VCaP (cell line): ENCODE data around the gene SPTBN1.
A peak's percentile ranks its signal among the peaks of the same experiment; 100 is the strongest.

Source experiments
- H3K27ac ChIP-seq: fragments of 450-650 bp; 2 replicates; pipeline ENCODE4 v1.5.1; 2017
- TF ChIP-seq, protein P1 (sequence below): fragments of 450-650 bp; conservative IDR thresholded peaks from 2 replicates; pipeline ENCODE4 v1.5.1; 2017; ENCODE audit warnings: mild to moderate bottlenecking, moderate library complexity

The SPTBN1 gene

DNA sequence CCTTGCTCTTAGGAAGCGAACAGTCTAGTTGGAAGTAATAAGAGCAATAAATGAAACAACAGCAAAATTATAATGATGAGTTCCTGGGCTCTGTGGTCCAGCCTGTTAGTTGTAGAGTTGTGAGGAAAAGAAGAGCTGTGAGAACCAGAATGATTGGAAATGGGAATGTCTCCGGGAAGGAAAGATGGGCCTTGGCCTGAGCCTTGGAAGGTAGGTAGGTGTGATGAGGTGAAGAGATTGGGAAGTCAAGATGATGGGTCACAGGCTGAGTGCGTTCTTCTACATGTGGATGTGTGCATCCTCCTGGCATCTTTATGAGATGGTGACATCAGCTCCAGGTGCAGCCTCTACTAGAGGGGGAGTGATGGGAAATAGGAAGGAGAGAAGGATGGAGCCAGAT is 152.1 kb downstream of the SPTBN1 start:
- TF ChIP-seq, protein P1, sequence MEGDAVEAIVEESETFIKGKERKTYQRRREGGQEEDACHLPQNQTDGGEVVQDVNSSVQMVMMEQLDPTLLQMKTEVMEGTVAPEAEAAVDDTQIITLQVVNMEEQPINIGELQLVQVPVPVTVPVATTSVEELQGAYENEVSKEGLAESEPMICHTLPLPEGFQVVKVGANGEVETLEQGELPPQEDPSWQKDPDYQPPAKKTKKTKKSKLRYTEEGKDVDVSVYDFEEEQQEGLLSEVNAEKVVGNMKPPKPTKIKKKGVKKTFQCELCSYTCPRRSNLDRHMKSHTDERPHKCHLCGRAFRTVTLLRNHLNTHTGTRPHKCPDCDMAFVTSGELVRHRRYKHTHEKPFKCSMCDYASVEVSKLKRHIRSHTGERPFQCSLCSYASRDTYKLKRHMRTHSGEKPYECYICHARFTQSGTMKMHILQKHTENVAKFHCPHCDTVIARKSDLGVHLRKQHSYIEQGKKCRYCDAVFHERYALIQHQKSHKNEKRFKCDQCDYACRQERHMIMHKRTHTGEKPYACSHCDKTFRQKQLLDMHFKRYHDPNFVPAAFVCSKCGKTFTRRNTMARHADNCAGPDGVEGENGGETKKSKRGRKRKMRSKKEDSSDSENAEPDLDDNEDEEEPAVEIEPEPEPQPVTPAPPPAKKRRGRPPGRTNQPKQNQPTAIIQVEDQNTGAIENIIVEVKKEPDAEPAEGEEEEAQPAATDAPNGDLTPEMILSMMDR = no peak
- no peak overlapping the region for H3K27ac ChIP-seq

- TF ChIP-seq, protein P1 = no peak
- no peak overlapping the region for H3K27ac ChIP-seq
Measured at GRCh38 chr2:54609241-54609640, 153.1 kb downstream of the SPTBN1 start.

GRCh38 chr2:54609647-54610046 is 153.5 kb downstream of the SPTBN1 start:
- TF ChIP-seq, protein P1 = no peak
- no peak overlapping the region for H3K27ac ChIP-seq

GRCh38 chr2:54610700-54611099 is 154.6 kb downstream of the SPTBN1 start:
- no peak overlapping the region for H3K27ac ChIP-seq
- TF ChIP-seq, protein P1 = no peak

DNA sequence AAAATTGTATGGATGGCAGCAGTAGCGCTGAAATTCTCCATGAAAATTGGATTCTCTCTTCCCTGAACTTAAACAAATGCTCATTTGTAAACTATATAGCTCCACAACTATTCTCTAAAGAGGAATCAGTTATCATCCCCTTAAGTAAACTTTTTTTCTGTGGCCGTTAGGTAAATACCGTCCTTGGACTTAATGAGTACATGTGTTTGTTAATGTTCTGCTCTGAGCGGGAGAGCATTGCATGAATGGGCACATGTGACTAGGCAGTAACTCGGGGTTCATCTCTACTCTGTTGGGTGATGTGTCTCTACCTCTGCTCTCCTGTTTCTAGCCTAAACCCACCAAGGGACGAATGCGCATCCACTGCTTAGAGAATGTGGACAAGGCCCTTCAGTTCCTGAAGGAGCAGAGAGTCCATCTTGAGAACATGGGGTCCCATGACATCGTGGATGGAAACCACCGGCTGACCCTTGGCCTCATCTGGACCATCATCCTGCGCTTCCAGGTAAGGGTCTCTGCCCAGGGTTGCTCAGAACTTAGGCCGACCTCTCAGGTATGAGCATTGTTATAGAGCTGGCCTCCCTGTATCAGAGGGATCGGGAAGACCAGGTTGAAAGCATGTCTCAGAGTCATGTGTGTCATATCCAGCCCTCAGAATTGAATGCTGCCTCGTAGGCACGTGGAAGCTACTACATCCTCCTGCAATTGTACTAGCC is 155.9 kb downstream of the SPTBN1 start:
- H3K27ac ChIP-seq = peak overlapping the region; percentile 60
- TF ChIP-seq, protein P1 = no peak

DNA sequence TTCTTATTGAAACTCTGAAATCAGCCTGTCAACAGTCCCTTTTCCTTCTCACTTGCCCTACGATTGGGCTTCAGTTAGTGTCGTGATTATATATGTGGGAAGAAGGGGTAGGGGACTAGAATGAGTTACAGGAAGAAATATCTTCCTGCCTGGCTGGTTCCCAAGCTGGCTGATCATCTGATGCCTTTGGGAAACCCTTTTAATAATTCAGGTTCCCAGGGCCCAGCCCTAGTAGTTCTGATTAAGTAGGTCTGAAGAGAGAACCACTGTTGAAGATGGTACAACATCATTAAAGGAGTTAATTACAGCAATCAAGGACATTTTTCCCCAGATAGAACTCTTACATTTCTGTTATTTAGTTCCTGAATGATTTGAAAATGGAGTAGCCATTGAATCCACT is 157.3 kb downstream of the SPTBN1 start:
- TF ChIP-seq, protein P1 = no peak
- H3K27ac ChIP-seq = peak overlapping the region; percentile 60

DNA sequence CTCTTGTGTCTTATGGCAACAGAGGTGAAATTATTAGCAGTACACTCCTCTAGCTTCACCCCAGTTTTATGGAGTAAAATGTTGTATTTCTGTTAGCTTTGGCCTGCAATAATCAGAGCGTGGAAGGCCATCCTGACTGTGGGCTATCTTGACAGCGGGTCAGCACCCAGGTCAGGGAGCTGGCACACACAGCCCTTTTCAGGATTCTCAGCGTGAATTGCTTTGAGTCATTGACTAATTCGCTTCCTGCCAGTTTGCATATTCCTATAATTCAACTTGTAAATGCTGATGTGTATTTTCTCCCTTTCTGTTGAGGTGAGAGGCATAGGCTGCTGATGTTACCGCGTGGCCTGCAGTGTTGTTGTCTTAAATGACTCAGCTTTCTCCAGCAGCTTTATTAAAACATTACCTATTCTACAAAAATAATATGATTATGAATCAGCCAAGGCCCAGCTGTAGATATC is 157.7 kb downstream of the SPTBN1 start:
- peak overlapping the region; percentile 60 for H3K27ac ChIP-seq
- TF ChIP-seq, protein P1 = no peak
